Smooth muscle cell (in vitro differentiated cells): Measurements from ENCODE around the gene MED9. TPM values are rescaled to one million over a fixed set of nuclear protein-coding genes. Genes with fewer than 3 reads are reported as not detected.

ENCODE experiments used
- DNase-seq: peaks from one replicate; lab custom pipeline; 2025; ENCODE audit not compliant: unreplicated experiment; lab: John Stamatoyannopoulos, UW
- H2AFZ ChIP-seq: fragments of 200-600 bp; sonication (generic); 2 replicates; pipeline ENCODE4 v1.6.0; 2016; ENCODE audit warnings: antibody characterized with exemption, low read depth, mild to moderate bottlenecking
- H3F3A ChIP-seq: fragments of 200-600 bp; sonication (generic); 2 replicates; pipeline ENCODE4 v1.6.0; 2017; ENCODE audit warnings: antibody characterized with exemption, low read depth
- H3K27ac ChIP-seq: fragments of 200-600 bp; sonication (generic); 2 replicates; pipeline ENCODE4 v1.5.1; 2016; ENCODE audit warnings: low read depth, mild to moderate bottlenecking
- H3K27me3 ChIP-seq: fragments of 200-600 bp; sonication (generic); 2 replicates; pipeline ENCODE4 v1.6.1; 2016; ENCODE audit warnings: low read depth, mild to moderate bottlenecking
- H3K36me3 ChIP-seq: fragments of 200-600 bp; sonication (generic); 2 replicates; pipeline ENCODE4 v1.5.1; 2016; ENCODE audit warnings: low read depth
- H3K4me1 ChIP-seq: fragments of 200-600 bp; sonication (generic); 2 replicates; pipeline ENCODE4 v1.5.1; 2016; ENCODE audit warnings: low read depth
- H3K4me2 ChIP-seq: fragments of 200-600 bp; sonication (generic); 2 replicates; pipeline ENCODE4 v1.6.0; 2016; ENCODE audit warnings: mild to moderate bottlenecking
- H3K4me3 ChIP-seq: fragments of 200-600 bp; sonication (generic); 2 replicates; pipeline ENCODE4 v1.5.1; 2016; ENCODE audit warnings: mild to moderate bottlenecking
- H3K79me2 ChIP-seq: fragments of 200-600 bp; sonication (generic); 2 replicates; pipeline ENCODE4 v1.6.0; 2016; ENCODE audit warnings: low read depth, mild to moderate bottlenecking
- H3K9ac ChIP-seq: fragments of 200-600 bp; sonication (generic); 2 replicates; pipeline ENCODE4 v1.6.0; 2016; ENCODE audit warnings: low read depth
- H3K9me3 ChIP-seq: fragments of 200-600 bp; sonication (generic); replicated peaks from 2 replicates; pipeline ENCODE4 v1.5.1; 2016; ENCODE audit warnings: low read depth
- H4K20me1 ChIP-seq: fragments of 200-600 bp; sonication (generic); 2 replicates; pipeline ENCODE4 v1.6.0; 2016; ENCODE audit warnings: low read depth
- CTCF ChIP-seq: fragments of 200-600 bp; sonication (generic); IDR thresholded peaks from 2 replicates; pipeline ENCODE4 v1.5.1; 2017; ENCODE audit warnings: borderline replicate concordance, mild to moderate bottlenecking, antibody characterized with exemption; ENCODE audit not compliant: insufficient read depth, poor library complexity, severe bottlenecking
- WGBS: methylation state at CpG from one replicate; pipeline ENCODE4 v1.1.7; 2016; ENCODE audit warnings: low lambda C conversion rate; 5-methylcytosine and 5-hydroxymethylcytosine counted together
- polyA plus RNA-seq: library from polyadenylated mRNA; unstranded; fragments of >200 nt; fragmentation: Nextera tagmentation; extraction: Ambion mirVana; gene quantifications from 2 replicates; pipeline ENCODE4 v1.2.1, GENCODE V29; 2016
- total RNA-seq: library from RNA; depleted of rRNA; stranded (reverse); fragments of >200 nt; gene quantifications from 2 replicates; pipeline ENCODE4 v1.2.3, GENCODE V29; 2014

The MED9 gene
- total and polyA plus RNA-seq, 2 experiments from 2014 or later = 8.4 to 15.4 TPM

- Histone ChIP-seq H3K79me2 (no peaks in the 10 kb centered on the region), H3K27me3 (no peaks in the 10 kb centered on the region), H3K36me3 (no peaks in the 10 kb centered on the region), H2AFZ (no peak overlapping the region), H3F3A (no peaks in the 10 kb centered on the region), H3K9ac (no peak overlapping the region), H3K27ac (no peak overlapping the region), H3K4me2 (no peak overlapping the region), H3K9me3 (no peaks in the 10 kb centered on the region), H3K4me1 (no peaks in the 10 kb centered on the region), H4K20me1 (peaks cover 14% of the 10 kb centered on the region), H3K4me3 (no peak overlapping the region)
- no peak for DNase-seq
- no peak for TF ChIP-seq CTCF
- 96% methylated on average over 16 of the region's 16 CpGs for WGBS
Observed at GRCh38 chr17:17507465-17508011, 30.7 kb downstream of the MED9 start.

GRCh38 chr17:17508019-17508535 lies 31.3 kb downstream of the MED9 start:
- H3K4me1 ChIP-seq = no peaks in the 10 kb centered on the region
- H3K4me3 ChIP-seq = no peak overlapping the region
- H3K79me2 ChIP-seq = no peaks in the 10 kb centered on the region
- no peak overlapping the region for H2AFZ ChIP-seq
- no peak overlapping the region for H3K4me2 ChIP-seq
- no peak overlapping the region for H3K27ac ChIP-seq
- no peak overlapping the region for H3K9ac ChIP-seq
- peaks cover 16% of the 10 kb centered on the region for H4K20me1 ChIP-seq
- TF ChIP-seq CTCF = no peak
- no peaks in the 10 kb centered on the region for H3F3A ChIP-seq
- H3K36me3 ChIP-seq = no peaks in the 10 kb centered on the region
- no peaks in the 10 kb centered on the region for H3K27me3 ChIP-seq
- 95% methylated on average over 11 of the region's 11 CpGs for WGBS
- no peaks in the 10 kb centered on the region for H3K9me3 ChIP-seq
- no peak for DNase-seq

- Histone ChIP-seq H4K20me1 (peaks cover 16% of the 10 kb centered on the region), H3F3A (no peaks in the 10 kb centered on the region), H3K4me2 (no peak overlapping the region), H3K9ac (no peak overlapping the region), H3K9me3 (no peaks in the 10 kb centered on the region), H3K79me2 (no peaks in the 10 kb centered on the region), H3K27ac (no peak overlapping the region), H3K27me3 (no peaks in the 10 kb centered on the region), H3K4me3 (no peak overlapping the region), H3K36me3 (no peaks in the 10 kb centered on the region), H3K4me1 (no peaks in the 10 kb centered on the region), H2AFZ (no peak overlapping the region)
- DNase-seq = no peak
- 94% methylated on average over 33 of the region's 33 CpGs for WGBS
- no peak for TF ChIP-seq CTCF
Observed at GRCh38 chr17:17508646-17509591, 32.1 kb downstream of the MED9 start.
